ENCODE data around the gene ZNF223.

The ZNF223 gene

GRCh38 chr19:44059229-44059628, 7.4 kb downstream of the ZNF223 start:
- Histone ChIP-seq H2BK120ac (ENCODE audit: low read depth, low read length) (no peak overlapping the region), H3K79me1 (ENCODE audit: low read length) (no peaks in the 10 kb centered on the region), H3K27ac (ENCODE audit: low read depth, low read length) (no peak overlapping the region), H2AK5ac (ENCODE audit: low read length) (no peak overlapping the region), H3K23ac (ENCODE audit: low read length) (no peak overlapping the region), H2BK5ac (ENCODE audit: low read length) (no peak overlapping the region), H3K4ac (ENCODE audit: low read depth, low read length) (no peak overlapping the region), H2BK15ac (replicated peaks; ENCODE audit: low read depth) (no peak overlapping the region), H3K56ac (ENCODE audit: low read length) (no peak overlapping the region), H3K79me2 (ENCODE audit: control insufficient read depth, insufficient read depth, low read length) (no peaks in the 10 kb centered on the region), H4K8ac (ENCODE audit: low read depth, low read length) (no peak overlapping the region), H3K36me3 (ENCODE audit: control insufficient read depth, insufficient read depth, low read length) (peaks cover 3% of the 10 kb centered on the region), H4K5ac (ENCODE audit: low read length) (no peak overlapping the region), H3K4me1 (ENCODE audit: control insufficient read depth, low read depth, low read length) (no peaks in the 10 kb centered on the region), H3K4me3 (ENCODE audit: low read length) (no peak overlapping the region), H3K4me2 (ENCODE audit: low read length) (no peak overlapping the region), H3K27me3 (ENCODE audit: insufficient read depth, low read length, poor library complexity) (no peaks in the 10 kb centered on the region), H3K18ac (ENCODE audit: low read length) (no peak overlapping the region), H3K9ac (ENCODE audit: low read length) (no peak overlapping the region)
- no CpG with 5 or more reads among the region's 2 CpGs for WGBS (ENCODE audit: extremely low coverage, insufficient coverage, low lambda C conversion rate)
- DNase-seq, result no peak

GRCh38 chr19:44061038-44061437, 9.2 kb downstream of the ZNF223 start:
- Histone ChIP-seq H2BK15ac (replicated peaks; ENCODE audit: low read depth) (no peak overlapping the region), H3K36me3 (ENCODE audit: control insufficient read depth, insufficient read depth, low read length) (peaks cover 4% of the 10 kb centered on the region)
- no CpG with 5 or more reads among the region's 1 CpG for WGBS (ENCODE audit: extremely low coverage, insufficient coverage, low lambda C conversion rate)

GRCh38 chr19:44066305-44066704, 14.5 kb downstream of the ZNF223 start:
- no peak overlapping the region for H2BK15ac ChIP-seq (replicated peaks; ENCODE audit: low read depth)
- H3K79me1 ChIP-seq (ENCODE audit: low read length), result no peaks in the 10 kb centered on the region
- H2BK120ac ChIP-seq (ENCODE audit: low read depth, low read length), result no peak overlapping the region
- no peak overlapping the region for H3K18ac ChIP-seq (ENCODE audit: low read length)
- H3K23ac ChIP-seq (ENCODE audit: low read length), result no peak overlapping the region
- no peak overlapping the region for H3K4me2 ChIP-seq (ENCODE audit: low read length)
- no peaks in the 10 kb centered on the region for H3K27me3 ChIP-seq (ENCODE audit: insufficient read depth, low read length, poor library complexity)
- H2BK5ac ChIP-seq (ENCODE audit: low read length), result no peak overlapping the region
- no peaks in the 10 kb centered on the region for H3K4me1 ChIP-seq (ENCODE audit: control insufficient read depth, low read depth, low read length)
- DNase-seq, result no peak
- H3K4me3 ChIP-seq (ENCODE audit: low read length), result peak overlapping the region; percentile 34
- H4K8ac ChIP-seq (ENCODE audit: low read depth, low read length), result no peak overlapping the region
- H3K79me2 ChIP-seq (ENCODE audit: control insufficient read depth, insufficient read depth, low read length), result no peaks in the 10 kb centered on the region
- no peak overlapping the region for H3K27ac ChIP-seq (ENCODE audit: low read depth, low read length)
- H3K36me3 ChIP-seq (ENCODE audit: control insufficient read depth, insufficient read depth, low read length), result peaks cover 10% of the 10 kb centered on the region
- no peak overlapping the region for H3K9ac ChIP-seq (ENCODE audit: low read length)
- WGBS (ENCODE audit: extremely low coverage, insufficient coverage, low lambda C conversion rate), result no CpG with 5 or more reads among the region's 3 CpGs
- H3K56ac ChIP-seq (ENCODE audit: low read length), result no peak overlapping the region
- H4K5ac ChIP-seq (ENCODE audit: low read length), result no peak overlapping the region
- no peak overlapping the region for H3K4ac ChIP-seq (ENCODE audit: low read depth, low read length)
- no peak overlapping the region for H2AK5ac ChIP-seq (ENCODE audit: low read length)

More at GRCh38 chr19:44061038-44061437, 9.2 kb downstream of the ZNF223 start:
- no peak overlapping the region for H3K18ac ChIP-seq (ENCODE audit: low read length)
- H3K27me3 ChIP-seq (ENCODE audit: insufficient read depth, low read length, poor library complexity), result no peaks in the 10 kb centered on the region
- H2BK5ac ChIP-seq (ENCODE audit: low read length), result no peak overlapping the region
- no peak overlapping the region for H2BK120ac ChIP-seq (ENCODE audit: low read depth, low read length)
- H3K79me1 ChIP-seq (ENCODE audit: low read length), result no peaks in the 10 kb centered on the region
- no peaks in the 10 kb centered on the region for H3K79me2 ChIP-seq (ENCODE audit: control insufficient read depth, insufficient read depth, low read length)
- no peak overlapping the region for H3K9ac ChIP-seq (ENCODE audit: low read length)
- H4K8ac ChIP-seq (ENCODE audit: low read depth, low read length), result no peak overlapping the region
- DNase-seq, result no peak
- H3K23ac ChIP-seq (ENCODE audit: low read length), result no peak overlapping the region
- H3K27ac ChIP-seq (ENCODE audit: low read depth, low read length), result no peak overlapping the region
- no peak overlapping the region for H3K4me3 ChIP-seq (ENCODE audit: low read length)
- H3K56ac ChIP-seq (ENCODE audit: low read length), result no peak overlapping the region
- no peak overlapping the region for H3K4me2 ChIP-seq (ENCODE audit: low read length)
- no peaks in the 10 kb centered on the region for H3K4me1 ChIP-seq (ENCODE audit: control insufficient read depth, low read depth, low read length)
- no peak overlapping the region for H4K5ac ChIP-seq (ENCODE audit: low read length)
- H3K4ac ChIP-seq (ENCODE audit: low read depth, low read length), result no peak overlapping the region
- H2AK5ac ChIP-seq (ENCODE audit: low read length), result no peak overlapping the region

- no peak overlapping the region for H3K56ac ChIP-seq (ENCODE audit: low read length)
- no peak overlapping the region for H3K18ac ChIP-seq (ENCODE audit: low read length)
- no peaks in the 10 kb centered on the region for H3K79me2 ChIP-seq (ENCODE audit: control insufficient read depth, insufficient read depth, low read length)
- no peak overlapping the region for H2BK15ac ChIP-seq (replicated peaks; ENCODE audit: low read depth)
- no peak overlapping the region for H2BK120ac ChIP-seq (ENCODE audit: low read depth, low read length)
- H3K4me2 ChIP-seq (ENCODE audit: low read length), result no peak overlapping the region
- no peak overlapping the region for H3K27ac ChIP-seq (ENCODE audit: low read depth, low read length)
- H2BK5ac ChIP-seq (ENCODE audit: low read length), result no peak overlapping the region
- no peak overlapping the region for H3K4ac ChIP-seq (ENCODE audit: low read depth, low read length)
- no peak overlapping the region for H3K23ac ChIP-seq (ENCODE audit: low read length)
- H3K4me1 ChIP-seq (ENCODE audit: control insufficient read depth, low read depth, low read length), result no peaks in the 10 kb centered on the region
- H3K9ac ChIP-seq (ENCODE audit: low read length), result no peak overlapping the region
- no peak for DNase-seq
- H3K36me3 ChIP-seq (ENCODE audit: control insufficient read depth, insufficient read depth, low read length), result peaks cover 8% of the 10 kb centered on the region
- H4K8ac ChIP-seq (ENCODE audit: low read depth, low read length), result no peak overlapping the region
- no peaks in the 10 kb centered on the region for H3K79me1 ChIP-seq (ENCODE audit: low read length)
- H4K5ac ChIP-seq (ENCODE audit: low read length), result no peak overlapping the region
- no peak overlapping the region for H2AK5ac ChIP-seq (ENCODE audit: low read length)
- WGBS (ENCODE audit: extremely low coverage, insufficient coverage, low lambda C conversion rate), result no CpG with 5 or more reads among the region's 1 CpG
- no peaks in the 10 kb centered on the region for H3K27me3 ChIP-seq (ENCODE audit: insufficient read depth, low read length, poor library complexity)
- no peak overlapping the region for H3K4me3 ChIP-seq (ENCODE audit: low read length)
These were observed 17.6 kb downstream of the ZNF223 start for GRCh38 chr19:44069415-44069814.

- Histone ChIP-seq H4K8ac (ENCODE audit: low read depth, low read length) (peak within 1 kb of the TSS; percentile 83), H2BK5ac (ENCODE audit: low read length) (no peak within 1 kb of the TSS), H3K4me2 (ENCODE audit: low read length) (peak within 1 kb of the TSS; percentile 92), H3K56ac (ENCODE audit: low read length) (peak within 1 kb of the TSS; percentile 88), H3K36me3 (ENCODE audit: control insufficient read depth, insufficient read depth, low read length) (no peaks in the 10 kb centered on the region), H3K4me1 (ENCODE audit: control insufficient read depth, low read depth, low read length) (no peaks in the 10 kb centered on the region), H4K5ac (ENCODE audit: low read length) (peak within 1 kb of the TSS; percentile 47), H3K79me2 (ENCODE audit: control insufficient read depth, insufficient read depth, low read length) (no peaks in the 10 kb centered on the region), H3K18ac (ENCODE audit: low read length) (no peak within 1 kb of the TSS), H3K27me3 (ENCODE audit: insufficient read depth, low read length, poor library complexity) (no peaks in the 10 kb centered on the region), H3K4me3 (ENCODE audit: low read length) (peak within 1 kb of the TSS; percentile 68), H2AK5ac (ENCODE audit: low read length) (no peak within 1 kb of the TSS), H3K27ac (ENCODE audit: low read depth, low read length) (no peak within 1 kb of the TSS), H3K79me1 (ENCODE audit: low read length) (no peaks in the 10 kb centered on the region), H3K4ac (ENCODE audit: low read depth, low read length) (no peak within 1 kb of the TSS), H2BK120ac (ENCODE audit: low read depth, low read length) (no peak within 1 kb of the TSS), H3K23ac (ENCODE audit: low read length) (no peak within 1 kb of the TSS), H2BK15ac (replicated peaks; ENCODE audit: low read depth) (no peak within 1 kb of the TSS), H3K9ac (ENCODE audit: low read length) (peak within 1 kb of the TSS; percentile 75)
- peak; percentile 97 for DNase-seq
- no CpG with 5 or more reads among the region's 40 CpGs for WGBS (ENCODE audit: extremely low coverage, insufficient coverage, low lambda C conversion rate)
These were observed 20.1 kb downstream of the ZNF223 start, which contains the start of gene ZNF284 for GRCh38 chr19:44071824-44072542. TSS of gene ZNF284 (plus strand) at chr19:44072159. CDS start at chr19:44076390, 4,231 bp downstream.
